GM12872 (cell line): Measurements from ENCODE around the gene DLG2.

ENCODE experiments used
- TF ChIP-seq, protein P1 (sequence below): IDR thresholded peaks from 3 replicates; pipeline ENCODE4 v1.5.1; 2011; ENCODE audit warnings: low read depth, mild to moderate bottlenecking, low read length, moderate library complexity; ENCODE audit not compliant: insufficient read depth

The DLG2 gene

DNA sequence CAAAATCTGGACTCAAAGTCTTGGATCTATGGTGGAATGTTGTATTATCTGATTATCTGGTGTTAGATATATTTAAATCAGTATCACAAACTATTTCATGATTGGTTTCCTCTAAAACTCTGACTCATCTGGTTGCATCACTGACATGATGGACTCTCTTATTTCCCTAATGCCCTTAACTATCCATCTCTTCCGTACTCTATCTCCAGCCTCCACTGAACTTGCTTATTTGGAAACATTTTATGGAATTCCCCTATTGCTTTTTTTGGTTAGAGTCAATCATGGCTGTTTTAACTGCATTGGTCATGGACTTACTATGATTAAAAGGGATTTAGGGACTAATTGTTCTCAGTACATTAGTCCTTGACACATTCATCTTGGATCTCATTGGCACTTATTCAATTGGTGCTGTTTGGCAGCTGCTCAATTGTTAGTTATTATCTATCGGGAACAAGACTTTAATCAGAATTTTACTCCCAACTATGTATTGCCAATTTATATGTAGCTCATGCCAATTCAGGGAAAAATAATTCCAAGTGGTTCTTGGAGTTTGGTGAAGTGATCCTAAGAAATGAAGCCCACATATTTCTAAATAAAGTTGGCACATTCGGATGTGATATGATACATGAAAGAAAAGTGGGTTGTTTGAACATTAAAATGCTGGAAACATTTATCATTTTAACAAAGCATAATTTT, 1399.0 kb downstream of the DLG2 start:
- TF ChIP-seq, protein P1, sequence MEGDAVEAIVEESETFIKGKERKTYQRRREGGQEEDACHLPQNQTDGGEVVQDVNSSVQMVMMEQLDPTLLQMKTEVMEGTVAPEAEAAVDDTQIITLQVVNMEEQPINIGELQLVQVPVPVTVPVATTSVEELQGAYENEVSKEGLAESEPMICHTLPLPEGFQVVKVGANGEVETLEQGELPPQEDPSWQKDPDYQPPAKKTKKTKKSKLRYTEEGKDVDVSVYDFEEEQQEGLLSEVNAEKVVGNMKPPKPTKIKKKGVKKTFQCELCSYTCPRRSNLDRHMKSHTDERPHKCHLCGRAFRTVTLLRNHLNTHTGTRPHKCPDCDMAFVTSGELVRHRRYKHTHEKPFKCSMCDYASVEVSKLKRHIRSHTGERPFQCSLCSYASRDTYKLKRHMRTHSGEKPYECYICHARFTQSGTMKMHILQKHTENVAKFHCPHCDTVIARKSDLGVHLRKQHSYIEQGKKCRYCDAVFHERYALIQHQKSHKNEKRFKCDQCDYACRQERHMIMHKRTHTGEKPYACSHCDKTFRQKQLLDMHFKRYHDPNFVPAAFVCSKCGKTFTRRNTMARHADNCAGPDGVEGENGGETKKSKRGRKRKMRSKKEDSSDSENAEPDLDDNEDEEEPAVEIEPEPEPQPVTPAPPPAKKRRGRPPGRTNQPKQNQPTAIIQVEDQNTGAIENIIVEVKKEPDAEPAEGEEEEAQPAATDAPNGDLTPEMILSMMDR: no peak

GRCh38 chr11:84224042-84224441, 1403.1 kb downstream of the DLG2 start:
- TF ChIP-seq, protein P1: no peak

GRCh38 chr11:84218318-84218717, 1408.8 kb downstream of the DLG2 start:
- TF ChIP-seq, protein P1: no peak

GRCh38 chr11:84215672-84216071, 1411.5 kb downstream of the DLG2 start:
- TF ChIP-seq, protein P1: no peak

- TF ChIP-seq, protein P1: no peak
Measured at GRCh38 chr11:84214557-84214956, 1412.6 kb downstream of the DLG2 start.

GRCh38 chr11:84212468-84213390, 1414.4 kb downstream of the DLG2 start:
- TF ChIP-seq, protein P1: no peak

GRCh38 chr11:84211896-84212295, 1415.2 kb downstream of the DLG2 start:
- TF ChIP-seq, protein P1: no peak
